K562 treated with DMSO at 1 percent for 48 hours (cell line): ENCODE measurements around the gene TMEM63B. TPM values are rescaled to one million over a fixed set of nuclear protein-coding genes. Genes with fewer than 3 reads are reported as not detected.

Experiments used
- total RNA-seq: library from RNA; unstranded; fragments of 300-600 nt; gene quantifications from 2 replicates; pipeline ENCODE4 v1.2.3, GENCODE V29; 2022; ENCODE audit warnings: low replicate concordance; ENCODE audit errors: extremely low read depth

The TMEM63B gene
- total RNA-seq: not detected in 2 replicates

DNA sequence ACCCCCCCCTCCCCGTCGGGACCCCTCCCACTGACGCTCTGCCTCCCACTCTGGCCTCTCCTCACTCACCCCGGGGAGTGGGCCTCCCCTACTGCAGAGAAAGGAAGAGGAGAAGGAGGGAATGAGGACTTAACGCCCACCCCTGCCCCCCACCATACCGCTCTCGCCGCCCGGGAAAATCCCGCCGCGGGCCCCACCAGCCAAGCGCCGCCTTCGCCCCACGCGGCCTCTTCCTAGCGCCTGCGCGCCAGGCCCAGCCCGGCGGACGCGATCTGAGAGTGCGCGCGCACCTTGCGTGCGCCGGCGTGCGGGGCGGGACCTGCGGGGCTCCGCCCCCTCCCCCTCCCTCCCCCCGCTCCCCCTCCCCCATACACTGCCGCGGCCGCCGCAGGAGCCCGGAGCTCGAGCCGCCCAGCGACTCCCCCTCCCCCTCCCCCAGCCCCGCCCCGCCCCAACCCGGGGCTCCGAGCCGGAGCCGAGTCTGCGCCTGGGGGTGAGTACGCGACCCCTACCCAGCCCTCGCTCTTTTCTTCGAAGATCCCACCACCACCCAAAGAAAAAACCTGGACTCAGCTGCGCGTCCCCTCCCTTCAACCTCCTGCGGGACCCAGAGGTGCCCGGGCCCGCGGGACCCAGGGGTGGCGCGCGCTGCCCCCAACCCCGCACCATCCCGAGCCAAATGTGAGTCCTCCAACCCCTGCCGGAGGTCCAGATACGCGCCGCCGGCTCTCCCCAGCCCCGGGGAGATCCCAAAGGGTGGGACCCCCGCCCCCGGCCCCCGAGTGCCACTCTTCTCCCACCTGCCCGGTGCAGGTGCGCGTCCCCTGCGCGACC is at the start of gene TMEM63B, which contains the start of gene MRPL14:
TSS of gene TMEM63B (plus strand) at position 369 of the 834 bp plus-strand sequence. CDS start 7,031 bp downstream, outside the sequence.
TSS of gene MRPL14 (minus strand) at position 267 of the 834 bp plus-strand sequence. CDS start 10,841 bp downstream, outside the sequence.

DNA sequence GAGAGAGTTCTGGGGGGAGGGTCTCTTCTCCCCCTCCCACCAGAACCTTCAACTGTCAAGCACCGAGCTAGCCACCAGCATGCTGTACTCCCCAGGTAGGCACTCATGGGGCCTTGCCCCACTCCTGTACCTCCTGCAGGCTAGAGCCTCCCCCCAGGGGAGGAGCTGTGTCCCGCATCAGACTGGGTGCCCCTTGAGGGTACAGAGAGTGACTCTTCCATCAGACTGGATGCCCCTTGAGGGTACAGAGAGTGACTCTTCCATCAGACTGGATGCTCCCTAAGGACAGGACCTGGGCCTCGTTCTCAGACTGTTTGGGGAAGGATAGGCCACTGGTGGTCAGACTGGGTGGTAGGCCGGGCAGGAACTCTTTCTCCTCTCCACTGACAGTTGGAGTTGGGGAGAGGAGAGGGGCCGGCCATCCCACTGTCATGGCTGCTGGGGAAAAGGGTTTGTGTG is 31.4 kb downstream of the TMEM63B start, which contains the start of gene CAPN11:
TSS of gene CAPN11 (plus strand) at position 51 of the 459 bp plus-strand sequence. CDS start at position 80, 29 bp downstream.

Other genes starting within 250 kb of the TMEM63B start
- gene MRPL14, start 102 bp upstream of the TMEM63B start, total RNA-seq: not detected in 2 replicates
- gene CAPN11, start 31.3 kb downstream of the TMEM63B start, total RNA-seq: not detected in 2 replicates
- gene MYMX, start 89.4 kb downstream of the TMEM63B start, total RNA-seq: not detected in 2 replicates
- gene SLC29A1, start 96.0 kb downstream of the TMEM63B start, total RNA-seq: 971 TPM in 1 of 2 replicates, not detected in the other
- 694 and 765 TPM in 2 replicates for gene HSP90AB1, start 119.5 kb downstream of the TMEM63B start, total RNA-seq
- gene SLC35B2, start 130.0 kb downstream of the TMEM63B start, total RNA-seq: not detected in 2 replicates
- gene NFKBIE, start 138.0 kb downstream of the TMEM63B start, total RNA-seq: not detected in 2 replicates
- not detected in 2 replicates for gene TMEM151B, start 142.9 kb downstream of the TMEM63B start, total RNA-seq
- gene AARS2, start 185.8 kb downstream of the TMEM63B start, total RNA-seq: not detected in 2 replicates
- not detected in 2 replicates for gene SPATS1, start 215.1 kb downstream of the TMEM63B start, total RNA-seq